Liver (tissue), 9 donors: ENCODE results near the gene RNF157. TPM values are rescaled to one million over a fixed set of nuclear protein-coding genes. Genes with fewer than 3 reads are reported as not detected.

Experiments used
- DNase-seq: peaks from one replicate; pipeline ENCODE4 v3.0.0-alpha.2; 2017; ENCODE audit warnings: low spot score
- H3K27ac ChIP-seq, 2 donors: one replicate each; pipeline ENCODE4 v1.7.0; 2013; ENCODE audit warnings: inconsistent platforms in 2 of 2, low read length in 2 of 2, control low read depth in 1 of 2, low read depth in 1 of 2, mild to moderate bottlenecking in 1 of 2
- H3K27me3 ChIP-seq, 4 donors: one replicate each; pipeline versions ENCODE4 v1.6.1 to v1.7.0; 2013; ENCODE audit warnings: low read length in 3 of 4, inconsistent platforms in 1 of 4, mild to moderate bottlenecking in 1 of 4, moderate library complexity in 1 of 4; ENCODE audit not compliant: control insufficient read depth in 4 of 4, insufficient read depth in 4 of 4
- H3K36me3 ChIP-seq, 4 donors: one replicate each; pipeline versions ENCODE4 v1.6.1 to v1.7.0; 2013; ENCODE audit warnings: low read length in 3 of 4, mild to moderate bottlenecking in 3 of 4, low read depth in 1 of 4, moderate library complexity in 1 of 4; ENCODE audit not compliant: control insufficient read depth in 4 of 4, insufficient read depth in 3 of 4
- H3K4me1 ChIP-seq, 4 donors: one replicate each; pipeline versions ENCODE4 v1.6.1 to v1.7.0; 2013; ENCODE audit warnings: low read length in 3 of 4, mild to moderate bottlenecking in 3 of 4, moderate library complexity in 1 of 4; ENCODE audit not compliant: control insufficient read depth in 4 of 4, insufficient read depth in 4 of 4
- H3K4me3 ChIP-seq, 3 donors: one replicate each; pipeline versions ENCODE4 v1.6.1 to v1.7.0; 2013; ENCODE audit warnings: low read length in 3 of 3, control low read depth in 1 of 3, low read depth in 1 of 3, mild to moderate bottlenecking in 1 of 3
- H3K9ac ChIP-seq, 2 donors: one replicate each; pipeline ENCODE4 v1.7.0; 2013; ENCODE audit warnings: low read length in 2 of 2, mild to moderate bottlenecking in 2 of 2, moderate library complexity in 2 of 2, control low read depth in 1 of 2, low read depth in 1 of 2
- H3K9me3 ChIP-seq, 4 donors: one replicate each; pipeline versions ENCODE4 v1.6.1 to v1.7.0; 2013; ENCODE audit warnings: low read length in 3 of 4; ENCODE audit not compliant: control insufficient read depth in 4 of 4
- FOXA1 ChIP-seq: IDR thresholded peaks from 2 replicates; pipeline ENCODE4 v1.6.1; 2016; ENCODE audit warnings: antibody characterized with exemption
- FOXA2 ChIP-seq: IDR thresholded peaks from 2 replicates; pipeline ENCODE4 v1.6.1; 2016; ENCODE audit warnings: antibody characterized with exemption
- GABPA ChIP-seq, 2 donors: IDR thresholded peaks in 1 of 2; conservative IDR thresholded peaks in 1 of 2; 2 replicates each; pipeline ENCODE4 v1.6.1; 2016; ENCODE audit warnings: antibody characterized with exemption in 2 of 2, mild to moderate bottlenecking in 1 of 2, moderate library complexity in 1 of 2
- HNF4A ChIP-seq, 2 donors: conservative IDR thresholded peaks; 2 replicates each; pipeline ENCODE4 v1.6.1; 2016; ENCODE audit warnings: antibody characterized with exemption in 2 of 2, mild to moderate bottlenecking in 2 of 2
- RAD21 ChIP-seq, 2 donors: IDR thresholded peaks; 2 replicates each; pipeline ENCODE4 v1.6.1; 2016; ENCODE audit warnings: antibody characterized with exemption in 2 of 2, mild to moderate bottlenecking in 2 of 2
- REST ChIP-seq: IDR thresholded peaks from 2 replicates; pipeline ENCODE4 v1.6.1; 2016; ENCODE audit warnings: antibody characterized with exemption, mild to moderate bottlenecking
- RXRA ChIP-seq, 2 donors: IDR thresholded peaks; 2 replicates each; pipeline ENCODE4 v1.6.1; 2017 to 2018; ENCODE audit warnings: antibody characterized with exemption in 2 of 2, mild to moderate bottlenecking in 1 of 2
- TAF1 ChIP-seq: conservative IDR thresholded peaks from 2 replicates; pipeline ENCODE4 v1.6.1; 2016; ENCODE audit warnings: antibody characterized with exemption, mild to moderate bottlenecking
- YY1 ChIP-seq: IDR thresholded peaks from 2 replicates; pipeline ENCODE4 v1.6.1; 2016; ENCODE audit warnings: antibody characterized with exemption, mild to moderate bottlenecking
- ZBTB33 ChIP-seq: IDR thresholded peaks from 2 replicates; pipeline ENCODE4 v1.6.1; 2016; ENCODE audit warnings: antibody characterized with exemption
- WGBS: extraction: QIAGEN DNeasy Blood & Tissue Kit; methylation state at CpG from one replicate; pipeline ENCODE4 v1.1.7; 2013; 5-methylcytosine and 5-hydroxymethylcytosine counted together
- polyA plus RNA-seq, 2 donors: library from polyadenylated mRNA; stranded (reverse) in 1 of 2; unstranded in 1 of 2; fragments of 200-250 nt in 1 of 2; fragments of >200 nt in 1 of 2; fragmentation: Nextera tagmentation in 1 of 2; extraction: Ambion mirVana in 1 of 2; gene quantifications; one replicate each; pipeline versions ENCODE4 v1.2.1 to v1.2.3, GENCODE V29; 2013 to 2015
- total RNA-seq, 2 donors: library from RNA; depleted of rRNA; stranded (reverse); fragments of >200 nt; gene quantifications; one replicate each; pipeline ENCODE4 v1.2.3, GENCODE V29; 2014
- TF ChIP-seq, protein P1 (sequence below): fragments of 150-350 bp; IDR thresholded peaks from 2 replicates; pipeline ENCODE4 v1.5.1; 2017; ENCODE audit warnings: improper control_type of control experiment, low read depth, low read length; ENCODE audit not compliant: missing input control
- TF ChIP-seq, protein P2 (sequence below): IDR thresholded peaks from 2 replicates; pipeline ENCODE4 v1.6.1; 2016; ENCODE audit warnings: antibody characterized with exemption
- TF ChIP-seq, protein P3 (sequence below): IDR thresholded peaks from 2 replicates; pipeline ENCODE4 v1.6.1; 2016; ENCODE audit warnings: antibody characterized with exemption
- donor health status: healthy.
- donor health status: healthy.
- donor health status: healthy.
- donor health status: healthy.
- donor health status: healthy.

The RNF157 gene
- total and polyA plus RNA-seq, 4 donors: 0.42 to 2.9 (median 0.66) TPM

GRCh38 chr17:76153640-76154039 lies 86.7 kb downstream of the RNF157 start (continued):
- TF ChIP-seq, protein P1, sequence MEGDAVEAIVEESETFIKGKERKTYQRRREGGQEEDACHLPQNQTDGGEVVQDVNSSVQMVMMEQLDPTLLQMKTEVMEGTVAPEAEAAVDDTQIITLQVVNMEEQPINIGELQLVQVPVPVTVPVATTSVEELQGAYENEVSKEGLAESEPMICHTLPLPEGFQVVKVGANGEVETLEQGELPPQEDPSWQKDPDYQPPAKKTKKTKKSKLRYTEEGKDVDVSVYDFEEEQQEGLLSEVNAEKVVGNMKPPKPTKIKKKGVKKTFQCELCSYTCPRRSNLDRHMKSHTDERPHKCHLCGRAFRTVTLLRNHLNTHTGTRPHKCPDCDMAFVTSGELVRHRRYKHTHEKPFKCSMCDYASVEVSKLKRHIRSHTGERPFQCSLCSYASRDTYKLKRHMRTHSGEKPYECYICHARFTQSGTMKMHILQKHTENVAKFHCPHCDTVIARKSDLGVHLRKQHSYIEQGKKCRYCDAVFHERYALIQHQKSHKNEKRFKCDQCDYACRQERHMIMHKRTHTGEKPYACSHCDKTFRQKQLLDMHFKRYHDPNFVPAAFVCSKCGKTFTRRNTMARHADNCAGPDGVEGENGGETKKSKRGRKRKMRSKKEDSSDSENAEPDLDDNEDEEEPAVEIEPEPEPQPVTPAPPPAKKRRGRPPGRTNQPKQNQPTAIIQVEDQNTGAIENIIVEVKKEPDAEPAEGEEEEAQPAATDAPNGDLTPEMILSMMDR: no peak
- no peak for TF ChIP-seq RXRA (IDR thresholded peaks at IDR 0.05)

DNA sequence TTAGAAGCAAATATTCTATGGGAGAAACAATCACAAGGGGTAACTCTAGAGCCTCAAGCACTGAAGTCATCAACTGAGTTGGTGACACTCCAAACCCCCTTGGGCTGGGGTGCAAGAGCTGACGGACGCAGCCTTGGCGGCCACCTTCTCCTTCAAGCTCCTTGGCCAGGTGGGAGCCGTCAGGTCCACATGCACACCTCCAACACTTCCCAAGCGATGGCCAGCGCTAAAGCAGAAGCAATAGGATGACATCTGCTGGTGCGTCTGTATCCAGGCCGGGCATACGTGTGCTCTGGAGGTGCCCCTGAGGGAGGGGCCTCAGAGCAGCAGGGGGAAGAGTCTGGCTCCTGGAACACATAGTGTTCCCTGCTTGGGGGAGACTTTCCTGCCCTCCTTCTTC lies 87.1 kb downstream of the RNF157 start:
- Histone ChIP-seq H3K4me3 (no peak overlapping the region), H3K36me3 (no peaks in the 10 kb centered on the region), H3K27me3 (no peaks in the 10 kb centered on the region), H3K27ac (no peak overlapping the region), H3K4me1 (peaks cover 0 to 13% (median 11%) of the 10 kb centered on the region in 4 donors), H3K9ac (no peak overlapping the region), H3K9me3 (no peaks in the 10 kb centered on the region)
- TF ChIP-seq REST (no peak), TAF1 (no peak), FOXA1 (no peak), HNF4A (conservative IDR thresholded peaks at IDR 0.05) (no peak), ZBTB33 (no peak), RAD21 (IDR thresholded peaks at IDR 0.05) (no peak), YY1 (no peak)
- TF ChIP-seq, protein P2, sequence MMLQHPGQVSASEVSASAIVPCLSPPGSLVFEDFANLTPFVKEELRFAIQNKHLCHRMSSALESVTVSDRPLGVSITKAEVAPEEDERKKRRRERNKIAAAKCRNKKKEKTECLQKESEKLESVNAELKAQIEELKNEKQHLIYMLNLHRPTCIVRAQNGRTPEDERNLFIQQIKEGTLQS: no peak
- DNase-seq: peak; percentile 23
- 95% methylated on average over 9 of the region's 9 CpGs for WGBS

- Histone ChIP-seq H3K27ac (no peak overlapping the region), H3K36me3 (no peaks in the 10 kb centered on the region), H3K27me3 (no peaks in the 10 kb centered on the region), H3K4me3 (no peak overlapping the region), H3K9ac (no peak overlapping the region), H3K4me1 (peaks cover 0 to 13% (median 11%) of the 10 kb centered on the region in 4 donors), H3K9me3 (no peaks in the 10 kb centered on the region)
- no peak for TF ChIP-seq FOXA1
- TF ChIP-seq, protein P3, sequence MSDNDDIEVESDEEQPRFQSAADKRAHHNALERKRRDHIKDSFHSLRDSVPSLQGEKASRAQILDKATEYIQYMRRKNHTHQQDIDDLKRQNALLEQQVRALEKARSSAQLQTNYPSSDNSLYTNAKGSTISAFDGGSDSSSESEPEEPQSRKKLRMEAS: no peak
- no peak for TF ChIP-seq HNF4A (conservative IDR thresholded peaks at IDR 0.05)
- TF ChIP-seq GABPA (IDR thresholded peaks at IDR 0.05 in 1 of 2, conservative IDR thresholded peaks at IDR 0.05 in 1 of 2): no peak
- no peak for TF ChIP-seq FOXA2
- peak; percentile 31 for DNase-seq
- WGBS: 94% methylated on average over 7 of the region's 7 CpGs
Observed at GRCh38 chr17:76152591-76152990, 87.7 kb downstream of the RNF157 start.
